Rectal smooth muscle tissue (tissue), 1 donor: ENCODE measurements around the gene SCGB1C2.

Experiments
- H3K27ac ChIP-seq: one replicate; pipeline ENCODE4 v1.7.0; 2013; ENCODE audit warnings: low read depth, low read length, inconsistent platforms
- H3K27me3 ChIP-seq: one replicate; pipeline ENCODE4 v1.7.0; 2013; ENCODE audit warnings: low read length; ENCODE audit not compliant: control insufficient read depth, insufficient read depth
- H3K36me3 ChIP-seq: one replicate; pipeline ENCODE4 v1.7.0; 2013; ENCODE audit warnings: low read length; ENCODE audit not compliant: control insufficient read depth, insufficient read depth
- H3K4me1 ChIP-seq: one replicate; pipeline ENCODE4 v1.7.0; 2013; ENCODE audit warnings: low read length; ENCODE audit not compliant: control insufficient read depth, insufficient read depth
- H3K4me3 ChIP-seq: one replicate; pipeline ENCODE4 v1.7.0; 2013; ENCODE audit warnings: low read length
- H3K9ac ChIP-seq: one replicate; pipeline ENCODE4 v1.7.0; 2013; ENCODE audit warnings: low read length

The SCGB1C2 gene

DNA sequence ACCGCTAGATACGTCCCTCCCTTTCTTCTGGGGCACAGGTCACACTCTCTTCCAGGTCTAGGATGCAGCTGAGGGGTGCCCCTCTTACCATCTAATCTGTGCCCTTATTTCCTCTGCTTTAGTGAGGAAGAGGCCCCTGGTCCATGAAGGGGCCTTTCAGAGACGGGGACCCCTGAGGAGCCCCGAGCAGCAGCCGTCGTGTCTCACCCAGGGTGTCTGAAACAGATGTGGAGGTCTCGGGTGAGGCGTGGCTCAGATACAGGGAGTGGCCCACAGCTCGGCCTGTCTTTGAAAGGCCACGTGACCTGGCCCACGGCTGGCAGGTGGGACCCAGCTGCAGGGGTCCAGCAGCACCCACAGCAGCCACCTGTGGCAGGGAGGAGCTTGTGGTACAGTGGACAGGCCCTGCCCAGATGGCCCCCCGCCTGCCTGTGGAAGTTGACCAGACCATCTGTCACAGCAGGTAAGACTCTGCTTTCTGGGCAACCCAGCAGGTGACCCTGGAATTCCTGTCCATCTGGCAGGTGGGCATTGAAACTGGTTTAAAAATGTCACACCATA lies 15.6 kb downstream of the SCGB1C2 start:
- H3K27me3 ChIP-seq, result no peaks in the 10 kb centered on the region
- H3K4me1 ChIP-seq, result no peaks in the 10 kb centered on the region
- no peak overlapping the region for H3K4me3 ChIP-seq
- no peak overlapping the region for H3K27ac ChIP-seq
- H3K36me3 ChIP-seq, result no peaks in the 10 kb centered on the region
- H3K9ac ChIP-seq, result no peak overlapping the region

DNA sequence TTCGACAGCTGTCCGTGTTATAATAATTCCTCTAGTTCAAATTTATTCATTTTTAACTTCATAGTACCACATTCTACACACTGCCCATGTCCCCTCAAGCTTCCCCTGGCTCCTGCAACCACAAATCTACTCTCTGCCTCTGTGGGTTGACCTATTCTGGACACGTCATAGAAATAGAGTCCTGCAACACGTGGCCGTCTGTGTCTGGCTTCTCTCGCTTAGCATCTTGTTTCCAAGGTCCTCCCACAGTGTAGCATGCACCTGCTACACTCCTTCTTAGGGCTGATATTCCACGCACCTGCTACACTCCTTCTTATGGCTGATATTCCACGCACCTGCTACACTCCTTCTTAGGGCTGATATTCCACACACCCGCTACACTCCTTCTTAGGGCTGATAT lies 16.5 kb downstream of the SCGB1C2 start:
- Histone ChIP-seq H3K27ac (no peak overlapping the region), H3K36me3 (no peaks in the 10 kb centered on the region), H3K4me1 (no peaks in the 10 kb centered on the region), H3K4me3 (no peak overlapping the region), H3K9ac (no peak overlapping the region), H3K27me3 (no peaks in the 10 kb centered on the region)

DNA sequence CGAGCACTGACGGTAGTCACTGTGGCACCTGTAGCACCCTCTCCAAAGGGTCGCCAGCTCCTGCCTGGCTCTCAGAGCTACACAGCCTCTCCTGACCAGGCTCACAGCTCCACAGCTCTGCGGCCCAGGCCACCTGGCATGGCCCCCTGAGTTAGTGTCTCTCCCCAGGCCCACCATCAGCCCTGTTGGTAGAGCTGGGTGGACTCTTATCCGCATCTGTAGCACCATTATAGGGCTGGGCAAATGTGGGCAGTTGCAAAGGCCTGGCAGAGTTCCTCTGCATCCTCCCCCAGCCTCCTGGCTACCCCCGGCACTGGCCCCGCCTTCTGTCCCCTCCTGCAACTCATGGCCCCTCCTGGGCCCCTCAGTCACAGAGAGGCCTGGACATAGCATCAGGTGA lies 18.2 kb downstream of the SCGB1C2 start:
- H3K9ac ChIP-seq, result no peak overlapping the region
- H3K36me3 ChIP-seq, result no peaks in the 10 kb centered on the region
- H3K27me3 ChIP-seq, result no peaks in the 10 kb centered on the region
- H3K27ac ChIP-seq, result no peak overlapping the region
- no peak overlapping the region for H3K4me3 ChIP-seq
- no peaks in the 10 kb centered on the region for H3K4me1 ChIP-seq

DNA sequence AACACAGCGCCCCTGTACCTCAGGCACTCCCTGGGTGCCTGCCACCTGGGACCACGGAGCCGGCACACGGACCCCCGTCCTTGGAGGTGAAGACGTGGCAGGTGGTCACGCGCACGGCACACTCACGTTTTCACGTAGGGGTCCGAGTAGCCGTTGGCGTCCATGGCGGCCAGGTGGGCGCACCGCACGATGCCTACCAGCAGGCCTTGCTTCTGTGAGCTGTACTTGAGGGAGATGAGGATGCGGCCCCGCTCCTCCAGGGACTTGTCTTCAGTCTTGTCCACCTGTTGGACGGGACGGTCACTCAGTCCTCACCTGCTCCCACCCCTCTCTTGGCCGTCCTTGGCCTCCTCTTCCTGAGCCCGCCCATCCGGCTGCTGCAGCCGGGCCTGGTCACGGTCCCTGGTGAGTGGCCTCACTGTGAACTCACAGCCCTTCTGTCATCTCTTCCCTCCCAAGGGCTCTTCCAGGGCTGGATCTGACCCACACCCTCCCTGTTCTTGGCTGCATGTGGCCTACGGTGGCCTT lies 18.8 kb downstream of the SCGB1C2 start:
- no peaks in the 10 kb centered on the region for H3K36me3 ChIP-seq
- no peaks in the 10 kb centered on the region for H3K4me1 ChIP-seq

DNA sequence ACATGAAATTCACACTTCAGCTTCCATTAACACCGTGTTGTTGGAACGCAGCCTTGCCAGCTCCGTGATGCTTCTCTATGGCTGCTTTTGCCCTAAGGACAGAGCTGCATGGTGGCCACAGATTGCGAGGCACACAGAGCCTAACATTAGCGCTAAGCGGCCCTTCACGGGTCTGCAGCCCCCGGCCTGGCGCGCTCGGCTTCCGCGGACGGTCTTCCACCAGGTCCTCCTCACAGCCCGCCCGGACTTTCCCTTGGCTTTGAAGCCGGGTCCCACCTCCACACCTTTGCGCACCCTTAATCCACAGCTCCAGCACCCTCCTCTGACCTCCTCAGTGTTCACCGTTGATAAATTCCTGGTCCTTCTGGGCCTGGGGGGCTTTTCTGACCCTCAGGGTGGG lies 19.6 kb downstream of the SCGB1C2 start:
- Histone ChIP-seq H3K27me3 (no peaks in the 10 kb centered on the region), H3K36me3 (no peaks in the 10 kb centered on the region), H3K27ac (no peak overlapping the region), H3K4me1 (no peaks in the 10 kb centered on the region), H3K9ac (no peak overlapping the region), H3K4me3 (no peak overlapping the region)

More for the DNA sequence above, 18.8 kb downstream of the SCGB1C2 start:
- Histone ChIP-seq H3K9ac (no peak overlapping the region), H3K27me3 (no peaks in the 10 kb centered on the region), H3K4me3 (no peak overlapping the region), H3K27ac (no peak overlapping the region)

DNA sequence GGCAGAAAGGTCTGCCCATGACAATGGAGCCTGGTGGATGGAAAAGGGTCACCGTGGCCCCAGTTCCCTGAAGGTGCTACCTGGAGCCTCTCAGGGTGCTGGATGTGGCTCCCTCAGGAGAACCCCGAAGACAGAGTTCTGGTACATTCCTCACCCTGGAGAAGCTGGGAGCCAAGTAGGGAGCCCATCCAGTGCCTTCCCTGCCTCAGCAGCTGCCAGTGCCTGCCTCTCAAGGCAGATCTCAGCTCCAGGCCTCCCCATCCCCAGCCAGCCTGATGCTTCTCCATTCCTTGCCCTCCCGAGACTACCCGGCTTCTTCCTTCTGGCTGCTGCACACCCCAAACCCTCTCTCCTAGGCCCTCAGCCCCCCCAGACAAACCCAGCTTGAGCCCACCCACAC lies 20.5 kb downstream of the SCGB1C2 start:
- H3K9ac ChIP-seq, result no peak overlapping the region
- H3K27me3 ChIP-seq, result no peaks in the 10 kb centered on the region
- no peaks in the 10 kb centered on the region for H3K4me1 ChIP-seq
- H3K36me3 ChIP-seq, result no peaks in the 10 kb centered on the region
- no peak overlapping the region for H3K4me3 ChIP-seq
- no peak overlapping the region for H3K27ac ChIP-seq

DNA sequence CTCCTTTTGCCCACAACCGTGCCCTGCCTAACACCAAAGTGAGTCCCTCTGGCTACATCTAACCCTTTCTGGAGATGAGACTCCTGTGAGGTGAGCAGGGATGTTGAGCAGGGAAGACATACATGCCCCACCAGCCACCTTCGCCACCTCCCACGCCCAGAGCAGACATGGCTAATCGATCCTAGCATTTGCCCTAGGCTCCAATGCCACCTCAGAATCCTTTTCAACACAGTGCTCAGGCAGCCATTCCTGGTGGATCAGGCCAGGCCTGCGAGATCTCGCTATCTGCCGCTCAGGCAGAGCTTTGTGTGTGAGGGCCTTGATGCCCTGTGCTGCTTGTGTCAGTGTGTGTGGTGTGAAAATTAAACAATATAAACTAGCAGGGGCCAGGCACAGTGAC lies 21.0 kb downstream of the SCGB1C2 start:
- Histone ChIP-seq H3K4me1 (no peaks in the 10 kb centered on the region), H3K36me3 (no peaks in the 10 kb centered on the region), H3K27me3 (no peaks in the 10 kb centered on the region), H3K9ac (no peak overlapping the region), H3K27ac (no peak overlapping the region), H3K4me3 (no peak overlapping the region)

DNA sequence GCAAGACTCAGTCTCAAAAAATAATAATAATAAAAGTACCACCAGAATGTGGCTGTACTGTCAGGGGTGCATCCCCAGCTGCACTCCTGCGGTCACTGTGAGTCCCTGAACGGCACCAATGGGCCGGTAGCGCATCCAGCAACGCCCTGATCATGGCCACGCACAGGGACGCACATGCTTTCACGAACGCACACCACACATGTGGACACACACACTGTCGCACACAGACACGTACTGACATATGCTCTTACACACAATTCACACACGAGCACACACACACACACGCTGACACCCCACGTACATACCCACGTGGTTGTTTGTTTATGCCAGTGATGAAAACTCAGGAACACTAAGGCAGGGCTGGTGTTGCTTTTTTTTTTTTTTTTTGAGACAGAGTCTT lies 22.2 kb downstream of the SCGB1C2 start:
- H3K4me3 ChIP-seq, result no peak overlapping the region
- H3K36me3 ChIP-seq, result no peaks in the 10 kb centered on the region
- H3K27ac ChIP-seq, result no peak overlapping the region
- no peaks in the 10 kb centered on the region for H3K27me3 ChIP-seq
- H3K9ac ChIP-seq, result no peak overlapping the region
- no peaks in the 10 kb centered on the region for H3K4me1 ChIP-seq

DNA sequence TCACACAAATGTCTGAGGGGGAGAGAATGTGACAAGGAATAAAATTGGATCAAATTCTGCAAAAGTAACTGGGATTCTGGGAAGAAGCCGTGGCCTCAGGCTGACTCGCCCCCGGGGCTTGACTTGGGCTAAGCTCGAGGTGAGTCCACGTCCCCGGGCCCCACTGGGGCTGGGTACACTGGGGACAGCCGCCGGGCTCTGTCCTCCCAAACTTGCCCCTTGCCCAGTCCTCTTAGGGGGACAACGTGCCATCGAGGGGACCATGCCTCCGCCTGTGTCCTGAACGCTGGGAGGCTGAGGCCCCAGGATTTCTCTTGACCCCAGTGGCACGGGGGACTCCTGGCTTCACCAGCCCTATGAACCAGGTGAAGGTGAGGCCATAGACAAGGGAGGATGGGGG lies 23.0 kb downstream of the SCGB1C2 start:
- H3K36me3 ChIP-seq, result no peaks in the 10 kb centered on the region
- no peak overlapping the region for H3K9ac ChIP-seq
- no peaks in the 10 kb centered on the region for H3K4me1 ChIP-seq
- no peak overlapping the region for H3K4me3 ChIP-seq
- no peak overlapping the region for H3K27ac ChIP-seq
- H3K27me3 ChIP-seq, result no peaks in the 10 kb centered on the region

DNA sequence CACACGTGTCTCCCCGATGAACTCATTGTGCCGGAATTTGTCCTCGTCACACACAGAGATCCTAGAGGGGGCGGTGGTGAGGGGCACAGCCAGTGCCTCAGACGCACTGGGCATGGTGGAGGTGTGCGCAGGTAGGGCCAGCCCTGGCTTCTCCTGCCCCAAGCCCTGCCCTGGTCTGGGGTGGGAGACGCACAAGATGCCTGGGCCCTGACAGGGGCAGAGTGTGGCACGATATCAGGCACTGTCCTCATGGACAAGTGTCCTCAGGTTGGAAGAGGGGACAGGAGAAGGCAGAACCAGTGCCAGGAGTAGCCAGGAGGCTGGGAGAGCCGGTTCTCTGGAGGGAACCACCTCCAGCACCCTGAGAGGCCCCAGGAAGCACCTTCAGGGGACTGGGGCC lies 24.1 kb downstream of the SCGB1C2 start:
- Histone ChIP-seq H3K4me1 (no peaks in the 10 kb centered on the region), H3K36me3 (no peaks in the 10 kb centered on the region), H3K27ac (no peak overlapping the region), H3K9ac (no peak overlapping the region), H3K27me3 (no peaks in the 10 kb centered on the region), H3K4me3 (no peak overlapping the region)

DNA sequence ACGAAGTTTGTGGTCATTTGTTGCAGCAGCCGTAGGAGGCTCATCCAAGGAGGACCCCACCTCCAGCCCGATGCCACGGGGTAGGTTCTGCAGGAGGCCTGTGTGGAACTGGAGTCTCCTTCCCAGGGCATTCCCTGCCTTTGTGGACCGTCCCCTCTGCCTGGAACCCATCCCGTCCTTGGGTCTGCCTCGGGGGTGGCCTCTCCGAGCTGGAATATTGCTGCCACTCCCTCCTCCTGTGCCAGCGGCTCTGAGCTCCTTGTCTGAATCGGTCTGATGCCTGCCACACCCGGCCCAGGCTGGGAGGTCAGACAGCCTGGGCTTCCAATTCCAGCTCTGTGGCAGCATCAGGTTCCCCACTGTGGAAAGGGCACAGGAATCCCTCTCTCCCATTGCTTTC lies 25.3 kb downstream of the SCGB1C2 start:
- Histone ChIP-seq H3K27ac (no peak overlapping the region), H3K4me3 (no peak overlapping the region), H3K4me1 (no peaks in the 10 kb centered on the region), H3K36me3 (no peaks in the 10 kb centered on the region), H3K9ac (no peak overlapping the region), H3K27me3 (no peaks in the 10 kb centered on the region)

DNA sequence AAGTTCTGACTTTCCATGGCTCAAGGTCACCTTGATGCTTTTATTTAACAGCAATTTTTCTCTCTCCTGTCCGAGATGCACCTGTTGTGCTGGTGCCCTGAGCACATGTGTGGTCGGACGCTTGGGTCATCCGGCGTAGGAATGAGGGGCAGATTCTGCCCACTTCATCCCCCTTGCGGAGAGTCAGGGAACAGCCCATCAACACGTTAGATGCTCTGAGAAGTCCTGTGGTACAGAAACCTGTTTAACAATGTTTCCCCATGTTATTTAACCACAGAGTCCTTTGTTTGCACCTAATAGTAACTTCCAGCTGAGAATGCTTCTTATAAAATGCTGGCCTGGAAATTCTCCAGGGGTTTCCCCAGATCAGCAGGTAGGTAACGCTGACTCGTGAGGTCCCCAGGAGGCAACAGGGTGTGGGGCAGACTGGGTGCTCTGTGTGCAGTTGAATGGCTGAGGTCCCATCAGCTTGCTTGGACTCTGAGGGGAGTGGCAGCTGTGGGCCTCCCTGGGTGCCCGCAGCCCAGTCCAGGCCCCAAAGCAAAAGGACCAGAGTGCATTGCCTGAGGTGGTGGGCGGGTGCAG lies 26.2 kb downstream of the SCGB1C2 start:
- Histone ChIP-seq H3K4me1 (no peaks in the 10 kb centered on the region), H3K27me3 (no peaks in the 10 kb centered on the region), H3K36me3 (no peaks in the 10 kb centered on the region), H3K4me3 (no peak overlapping the region), H3K9ac (no peak overlapping the region), H3K27ac (no peak overlapping the region)
